COLO668 (cell line): Measurements from ENCODE around the gene MAP3K1.

Experiments
- DNase-seq: peaks from one replicate; lab custom pipeline; 2025; ENCODE audit not compliant: unreplicated experiment; lab: John Stamatoyannopoulos, UW

Gene MAP3K1

GRCh38 chr5:56845277-56845676, 29.9 kb downstream of the MAP3K1 start:
- no peak for DNase-seq

GRCh38 chr5:56845904-56846480, 30.6 kb downstream of the MAP3K1 start:
- no peak for DNase-seq

DNA sequence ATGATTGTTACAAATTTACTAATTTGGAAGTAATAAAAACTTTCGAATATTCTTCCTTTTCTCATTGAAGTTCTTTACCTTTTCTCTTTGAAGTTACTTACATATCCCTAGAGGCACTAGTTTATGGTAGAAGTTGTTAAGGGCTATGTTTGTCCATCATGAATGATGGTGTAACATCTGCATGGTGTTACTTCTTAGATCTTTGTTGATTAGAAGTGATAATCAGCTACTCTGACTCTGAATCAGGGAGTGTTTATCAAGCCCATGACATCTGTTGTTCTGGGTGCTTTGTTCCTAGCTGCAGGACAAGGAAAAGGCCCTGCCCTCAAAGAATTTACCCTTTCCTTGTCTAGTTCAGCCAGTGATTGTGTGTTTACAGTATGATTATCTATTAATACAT, 32.9 kb downstream of the MAP3K1 start:
- DNase-seq = no peak

- DNase-seq = no peak
Measured at GRCh38 chr5:56849671-56850070, 34.3 kb downstream of the MAP3K1 start.

GRCh38 chr5:56850423-56850822, 35.1 kb downstream of the MAP3K1 start:
- no peak for DNase-seq

DNA sequence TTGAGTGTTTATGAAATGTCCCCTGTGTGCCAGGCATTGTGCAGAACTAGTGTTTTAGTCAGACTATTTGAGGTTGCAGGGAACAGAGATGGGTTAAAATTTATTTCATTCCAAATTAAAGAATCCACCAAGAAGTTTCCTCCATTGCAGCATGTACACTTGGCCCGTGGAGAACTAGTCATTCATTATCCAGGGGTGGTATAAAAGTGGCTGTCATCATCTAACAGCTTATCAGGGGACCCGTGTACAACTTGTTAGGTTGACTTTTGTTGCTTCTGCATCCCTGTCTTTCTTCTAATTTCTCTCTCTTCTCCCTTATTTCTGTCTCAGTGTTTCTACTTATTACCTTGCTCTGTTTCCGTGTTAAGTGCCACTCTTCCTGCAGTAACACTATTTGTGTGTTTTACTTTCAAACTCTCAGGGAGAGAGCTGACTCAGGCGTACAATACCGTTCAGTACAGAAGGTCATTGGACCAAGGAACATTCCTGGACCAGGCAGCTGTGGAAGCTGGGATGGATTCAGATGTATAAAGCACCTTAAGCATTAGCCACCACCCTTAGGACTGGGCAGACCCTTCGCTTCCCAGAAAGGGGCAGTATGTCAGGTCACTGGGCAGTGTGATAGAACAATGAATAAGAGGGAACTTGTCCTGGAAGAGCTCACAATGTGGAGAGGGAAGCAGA, 36.1 kb downstream of the MAP3K1 start:
- DNase-seq = no peak

DNA sequence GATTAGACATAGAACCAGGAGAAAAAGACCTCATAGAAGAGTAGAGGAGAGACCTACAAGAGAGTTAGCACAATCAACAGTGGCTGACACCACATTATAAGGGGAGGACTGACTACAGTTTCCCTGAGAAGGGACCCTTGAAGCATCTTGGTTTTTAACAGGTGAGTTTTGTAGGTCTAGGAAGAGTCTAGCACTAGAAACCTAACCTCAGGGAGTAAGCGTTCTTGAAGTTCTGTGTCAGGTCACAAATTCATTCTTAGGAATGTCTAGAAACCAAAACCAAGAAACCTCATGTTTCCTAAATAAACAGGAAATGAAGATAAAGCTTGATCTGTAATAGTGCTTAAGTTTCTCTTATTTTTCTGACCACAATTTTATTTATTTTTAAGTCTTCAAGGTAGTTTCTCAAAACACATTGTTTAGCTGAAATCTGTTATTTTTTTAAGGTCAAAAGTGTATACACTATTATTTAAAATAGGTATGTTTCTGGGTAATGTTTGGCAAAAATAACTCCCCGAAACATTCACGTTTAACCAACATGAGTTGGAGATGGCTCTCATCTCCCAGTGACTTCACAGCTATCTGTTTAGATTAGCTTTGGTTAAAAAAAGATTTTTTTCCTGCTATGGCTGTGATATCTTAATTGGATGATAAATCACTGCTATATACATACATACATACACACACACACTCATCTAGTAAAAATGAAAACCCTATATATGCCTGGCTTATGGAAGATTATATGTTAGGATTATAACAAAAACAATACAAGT, 37.1 kb downstream of the MAP3K1 start:
- no peak for DNase-seq

DNA sequence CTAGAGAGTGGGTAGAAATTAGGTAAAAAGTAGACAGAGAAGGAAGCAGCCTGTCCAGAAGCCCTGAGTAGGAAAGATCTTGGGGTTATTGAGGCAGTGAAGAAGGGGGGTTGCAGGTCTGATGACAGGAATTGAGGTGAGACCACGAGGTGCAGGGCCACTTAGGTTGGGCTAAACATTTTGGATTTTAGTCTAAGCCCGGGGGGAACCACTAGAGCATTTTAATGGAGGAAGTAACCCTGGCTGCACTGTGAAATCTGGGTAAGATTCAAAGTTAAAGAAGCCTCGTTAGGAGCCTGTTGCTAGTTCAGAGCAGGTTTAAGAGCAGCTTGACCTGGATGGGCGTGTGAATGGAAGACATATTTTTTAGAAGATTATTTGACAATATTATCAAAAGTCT, 38.3 kb downstream of the MAP3K1 start:
- no peak for DNase-seq

- DNase-seq = no peak
Measured at GRCh38 chr5:56854920-56855319, 39.6 kb downstream of the MAP3K1 start.

DNA sequence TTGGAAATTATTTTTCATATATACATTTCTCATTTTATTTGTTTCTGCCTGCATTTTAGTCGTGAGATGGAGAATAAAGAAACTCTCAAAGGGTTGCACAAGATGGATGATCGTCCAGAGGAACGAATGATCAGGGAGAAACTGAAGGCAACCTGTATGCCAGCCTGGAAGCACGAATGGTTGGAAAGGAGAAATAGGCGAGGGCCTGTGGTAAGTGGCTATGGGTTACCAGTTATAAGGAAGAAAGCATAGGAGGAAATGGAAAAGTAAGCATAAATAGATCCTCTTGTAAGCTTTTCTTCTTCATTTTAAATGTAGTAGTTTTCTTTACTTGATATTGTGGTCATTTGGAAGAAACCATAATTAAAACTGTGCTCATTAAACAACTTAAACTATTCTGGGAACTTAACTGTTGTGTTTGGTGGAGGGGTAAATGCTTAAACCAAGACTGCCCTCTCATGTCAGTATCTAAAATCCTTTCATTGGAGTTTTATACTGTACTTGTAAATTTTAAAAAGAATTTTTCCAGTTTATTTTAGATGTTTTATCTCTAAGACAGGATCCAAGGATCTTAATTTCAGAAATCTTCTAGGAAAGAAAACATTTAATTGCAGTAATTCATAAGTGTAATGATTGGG, 41.3 kb downstream of the MAP3K1 start:
- DNase-seq = no peak

- DNase-seq = no peak
Measured at GRCh38 chr5:56858777-56859442, 43.6 kb downstream of the MAP3K1 start.

DNA sequence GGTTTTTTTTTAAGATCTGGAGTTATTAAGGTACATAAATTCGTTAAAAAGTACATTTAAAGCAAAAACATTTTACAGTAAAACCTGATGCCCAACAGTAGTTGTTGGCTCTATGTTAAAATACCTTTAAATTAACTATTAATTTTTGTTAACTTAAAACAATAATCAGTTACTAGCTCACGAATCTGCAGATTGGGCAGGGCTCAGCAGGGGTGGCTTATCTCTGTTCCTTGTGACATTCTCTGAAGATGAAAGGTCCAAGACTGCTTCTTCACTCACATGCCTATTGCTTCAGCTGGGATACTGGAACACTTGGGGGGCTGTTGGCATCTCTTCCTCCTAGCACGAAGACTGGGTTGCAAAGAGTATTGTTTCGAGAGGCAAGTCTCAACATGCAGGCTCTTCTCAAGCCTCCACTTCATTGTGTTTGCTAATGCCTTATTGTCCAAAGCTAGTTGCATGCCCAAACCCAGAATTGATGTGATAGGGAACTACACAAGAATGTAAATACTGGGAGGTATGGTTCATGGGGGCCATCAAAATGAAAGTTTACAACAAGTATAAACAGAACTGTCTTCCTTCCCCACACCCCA, 46.6 kb downstream of the MAP3K1 start:
- no peak for DNase-seq

DNA sequence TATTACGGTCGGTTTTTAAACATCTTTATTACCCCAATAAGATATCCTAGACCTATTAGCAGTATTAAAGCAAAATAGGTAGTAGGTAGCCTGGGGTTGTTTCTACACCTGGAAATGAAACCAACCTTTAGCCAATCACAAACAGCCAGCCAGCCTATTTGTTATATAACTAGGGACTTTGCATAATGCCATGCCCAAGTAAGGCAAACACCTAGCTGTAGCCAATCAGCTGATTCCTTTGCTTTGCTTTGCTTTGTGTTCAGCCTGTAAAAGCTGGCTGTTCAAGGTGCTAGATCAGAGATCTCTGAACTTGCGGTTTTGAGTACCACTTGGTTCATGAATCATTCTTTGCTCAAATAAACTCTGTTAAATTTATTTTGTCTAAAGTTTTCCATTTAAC, 47.6 kb downstream of the MAP3K1 start:
- no peak for DNase-seq

- no peak for DNase-seq
Measured at GRCh38 chr5:56871777-56872176, 56.4 kb downstream of the MAP3K1 start.

- DNase-seq = no peak
Measured at GRCh38 chr5:56873056-56873455, 57.7 kb downstream of the MAP3K1 start.

DNA sequence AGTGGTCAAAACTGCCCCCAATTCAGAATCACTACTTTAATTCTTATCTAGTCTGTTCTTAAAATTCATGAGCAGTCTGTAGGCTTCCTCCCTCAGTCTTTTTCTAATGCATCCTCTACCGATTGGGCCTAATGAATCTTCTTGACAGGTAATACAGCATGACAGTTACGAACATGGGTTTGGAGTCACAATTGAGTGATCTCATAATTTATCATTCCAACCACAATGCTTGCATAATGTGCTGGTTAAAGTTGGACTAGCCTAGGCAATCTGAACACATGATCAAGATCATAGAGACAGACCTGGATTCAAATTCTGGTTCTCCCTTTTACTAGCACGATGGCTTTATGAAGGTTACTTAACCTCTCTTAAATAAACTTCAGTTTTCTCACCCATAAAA, 61.0 kb downstream of the MAP3K1 start:
- DNase-seq = no peak

- no peak for DNase-seq
Measured at GRCh38 chr5:56881571-56881970, 66.2 kb downstream of the MAP3K1 start.

DNA sequence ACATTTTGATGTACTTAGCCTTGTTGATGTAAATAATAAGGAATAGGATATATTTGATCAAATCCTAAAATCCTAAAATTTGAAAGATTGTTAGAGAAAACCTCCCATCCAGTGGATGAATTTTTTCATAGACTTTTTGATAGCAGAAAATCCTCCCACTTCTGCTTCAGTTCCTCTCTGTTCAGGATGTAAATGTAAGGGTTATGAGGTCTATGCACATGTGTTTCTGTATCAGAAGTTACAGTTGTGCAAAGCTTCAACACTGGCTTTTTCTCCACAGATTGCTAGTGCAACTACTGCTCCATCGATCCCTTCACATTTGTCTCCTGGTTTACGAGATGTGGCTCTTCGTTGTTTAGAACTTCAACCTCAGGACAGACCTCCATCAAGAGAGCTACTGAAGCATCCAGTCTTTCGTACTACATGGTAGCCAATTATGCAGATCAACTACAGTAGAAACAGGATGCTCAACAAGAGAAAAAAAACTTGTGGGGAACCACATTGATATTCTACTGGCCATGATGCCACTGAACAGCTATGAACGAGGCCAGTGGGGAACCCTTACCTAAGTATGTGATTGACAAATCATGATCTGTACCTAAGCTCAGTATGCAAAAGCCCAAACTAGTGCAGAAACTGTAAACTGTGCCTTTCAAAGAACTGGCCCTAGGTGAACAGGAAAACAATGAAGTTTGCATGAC, 78.1 kb downstream of the MAP3K1 start:
- DNase-seq = no peak

GRCh38 chr5:56896763-56897162, 81.4 kb downstream of the MAP3K1 start:
- no peak for DNase-seq

DNA sequence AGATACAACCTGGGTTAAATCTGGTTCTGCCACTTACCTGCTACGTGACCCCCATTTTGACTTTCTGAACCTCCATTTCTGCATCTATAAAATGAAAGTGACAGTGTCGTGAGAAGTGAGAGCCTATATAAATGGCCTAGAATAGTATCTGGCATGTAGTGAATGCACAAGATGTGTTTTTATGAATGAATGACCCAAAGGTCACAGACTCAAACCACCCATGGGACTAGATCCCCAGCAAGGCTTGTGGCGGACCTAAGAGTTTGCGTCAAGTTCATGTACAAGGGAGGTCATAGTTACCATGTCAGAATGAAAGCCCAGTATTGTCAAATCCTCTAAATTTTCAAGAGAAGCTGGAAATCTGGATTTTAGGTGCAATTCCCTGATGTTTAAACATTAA, 82.9 kb downstream of the MAP3K1 start:
- DNase-seq = no peak
